ENCODE data around the gene BTRC. TPM values are rescaled to one million over a fixed set of nuclear protein-coding genes. Genes with fewer than 3 reads are reported as not detected.

BTRC gene
- total RNA-seq, 3 donors from 2014 or later (not counting 1 experiment from before 2014, with no cell fraction given), result 13.5 to 22.8 (median 15.2) TPM

- no peaks in the 10 kb centered on the region for H3K9me3 ChIP-seq (ENCODE audit: control insufficient read depth, insufficient read depth, low read length)
- H3K36me3 Mint-ChIP-seq, result no peaks in the 10 kb centered on the region
- H3K27ac ChIP-seq (ENCODE audit: low read length), result no peak overlapping the region
- H3K36me3 ChIP-seq (ENCODE audit: control insufficient read depth, insufficient read depth, low read length), result no peaks in the 10 kb centered on the region
- no peaks in the 10 kb centered on the region for H3K9me3 Mint-ChIP-seq
- DNase-seq, result no peak
- peak overlapping the region; percentile 45 for H3K4me3 Mint-ChIP-seq
- intact Hi-C loops (cut with micrococcal nuclease), result loop anchor here (1.0 kb wide), 4 partner anchors 34 to 409 kb away; no protein-coding TSS in a partner anchor
- H3K27me3 Mint-ChIP-seq (ENCODE audit: low read depth in 2 of 2), result peaks cover 28 to 33% of the 10 kb centered on the region in 2 donors
- peak overlapping the region; percentile 24 for H3K4me3 ChIP-seq (ENCODE audit: low read length)
- WGBS (ENCODE audit: insufficient coverage), result 15% methylated on average over 37 of the region's 37 CpGs
- peaks cover 6 to 15% of the 10 kb centered on the region in 2 donors for H3K4me1 Mint-ChIP-seq
- no peak overlapping the region for H3K27ac Mint-ChIP-seq
- ATAC-seq, result peak in 2 of 3 donors; percentile 4 to 5
- peak; percentile 14 for TF ChIP-seq CTCF (IDR thresholded peaks at IDR 0.05)
- H3K27me3 ChIP-seq (ENCODE audit: control insufficient read depth, insufficient read depth, low read length), result peaks cover 31% of the 10 kb centered on the region
- peaks cover 18% of the 10 kb centered on the region for H3K4me1 ChIP-seq (ENCODE audit: control insufficient read depth, insufficient read depth, low read length)
Measured at GRCh38 chr10:101570428-101571270, 216.7 kb downstream of the BTRC start.

- no peak for TF ChIP-seq CTCF (IDR thresholded peaks at IDR 0.05)
- Mint-ChIP-seq H3K27ac (no peak overlapping the region), H3K27me3 (ENCODE audit: low read depth in 2 of 2) (peaks cover 23 to 29% of the 10 kb centered on the region in 2 donors), H3K4me1 (peaks cover 6 to 15% of the 10 kb centered on the region in 2 donors), H3K9me3 (no peaks in the 10 kb centered on the region), H3K36me3 (no peaks in the 10 kb centered on the region), H3K4me3 (peak overlapping the region; percentile 45)
- no peak for DNase-seq
- WGBS (ENCODE audit: insufficient coverage), result 90% methylated on average over 8 of the region's 8 CpGs
- H3K9me3 ChIP-seq (ENCODE audit: control insufficient read depth, insufficient read depth, low read length), result no peaks in the 10 kb centered on the region
- peaks cover 18% of the 10 kb centered on the region for H3K4me1 ChIP-seq (ENCODE audit: control insufficient read depth, insufficient read depth, low read length)
- H3K36me3 ChIP-seq (ENCODE audit: control insufficient read depth, insufficient read depth, low read length), result no peaks in the 10 kb centered on the region
- H3K27ac ChIP-seq (ENCODE audit: low read length), result no peak overlapping the region
- no peak overlapping the region for H3K4me3 ChIP-seq (ENCODE audit: low read length)
- intact Hi-C loops (cut with micrococcal nuclease), result no loop called here
- peaks cover 24% of the 10 kb centered on the region for H3K27me3 ChIP-seq (ENCODE audit: control insufficient read depth, insufficient read depth, low read length)
- no peak for ATAC-seq
Measured at GRCh38 chr10:101571271-101571925, 217.4 kb downstream of the BTRC start.

- Histone ChIP-seq H3K4me1 (ENCODE audit: control insufficient read depth, insufficient read depth, low read length) (peaks cover 18% of the 10 kb centered on the region), H3K36me3 (ENCODE audit: control insufficient read depth, insufficient read depth, low read length) (no peaks in the 10 kb centered on the region), H3K9me3 (ENCODE audit: control insufficient read depth, insufficient read depth, low read length) (no peaks in the 10 kb centered on the region), H3K27me3 (ENCODE audit: control insufficient read depth, insufficient read depth, low read length) (peaks cover 20% of the 10 kb centered on the region), H3K4me3 (ENCODE audit: low read length) (no peak overlapping the region), H3K27ac (ENCODE audit: low read length) (no peak overlapping the region)
- no peak for TF ChIP-seq CTCF (IDR thresholded peaks at IDR 0.05)
- DNase-seq, result no peak
- Mint-ChIP-seq H3K36me3 (no peaks in the 10 kb centered on the region), H3K9me3 (no peaks in the 10 kb centered on the region), H3K4me3 (no peak overlapping the region), H3K27ac (no peak overlapping the region), H3K4me1 (peaks cover under 1 to 10% of the 10 kb centered on the region in 2 donors), H3K27me3 (ENCODE audit: low read depth in 2 of 2) (peaks cover 17 to 24% of the 10 kb centered on the region in 2 donors)
- ATAC-seq, result no peak
- WGBS (ENCODE audit: insufficient coverage), result 94% methylated on average over 5 of the region's 7 CpGs
- intact Hi-C loops (cut with micrococcal nuclease), result no loop called here
Measured at GRCh38 chr10:101572126-101572525, 218.2 kb downstream of the BTRC start.

Data from natural killer cell (primary cell).